Endothelial cell of umbilical vein (primary cell): ENCODE data around the gene ATXN1. TPM values are rescaled to one million over a fixed set of nuclear protein-coding genes. Genes with fewer than 3 reads are reported as not detected.

Source experiments
- BruUV-seq: library from RNA; stranded (reverse); fragments of 400-500 nt; replicated peaks from 2 replicates; lab custom pipeline; 2021; lab: Mats Ljungman, UMichigan
- CTCF ChIA-PET: fragments of 300-600, 350-600 bp; sonication (Branson Sonifier 250); formaldehyde crosslinking; loops from one replicate; lab custom pipeline; 2021; ENCODE audit warnings: antibody characterized with exemption, inconsistent platforms; lab: Charles Lee
- POLR2A ChIA-PET: fragments of 300-600, 350-600 bp; sonication (Branson Sonifier 250); formaldehyde crosslinking; loops from one replicate; lab custom pipeline; 2021; ENCODE audit warnings: antibody characterized with exemption, inconsistent platforms; lab: Charles Lee
- DNase-seq: peaks from one replicate; pipeline ENCODE4 v3.0.0-alpha.2; 2011; ENCODE audit warnings: low read depth, low spot score
- FAIRE-seq: peaks from 2 replicates; lab custom pipeline; 2011; peaks lifted over from hg19 to GRCh38; lab: Jason Lieb, UNC
- H2AFZ ChIP-seq: 2 replicates; pipeline ENCODE4 v1.6.0; 2012; ENCODE audit warnings: low read depth, low read length, control low read depth, inconsistent platforms
- H3K27ac ChIP-seq: 2 replicates; pipeline ENCODE4 v1.5.1; 2011; ENCODE audit warnings: low read depth, mild to moderate bottlenecking, control low read depth, low read length, moderate library complexity; ENCODE audit not compliant: insufficient read depth
- H3K27me3 ChIP-seq, 2 experiments: 2 replicates each; pipeline versions ENCODE4 v1.6.0 to v1.6.1; 2011; ENCODE audit warnings: low read length in 2 of 2, mixed read lengths in 1 of 2; ENCODE audit not compliant: control insufficient read depth in 2 of 2, insufficient read depth in 2 of 2
- H3K36me3 ChIP-seq, 2 experiments: 2 replicates in 1 of 2; 3 replicates in 1 of 2; pipeline ENCODE4 v1.5.1; 2011; ENCODE audit warnings: low read length in 2 of 2, mild to moderate bottlenecking in 1 of 2, moderate library complexity in 1 of 2; ENCODE audit not compliant: control insufficient read depth in 2 of 2, insufficient read depth in 2 of 2; ENCODE audit errors: extremely low read depth in 1 of 2
- H3K4me1 ChIP-seq: 3 replicates; pipeline ENCODE4 v1.5.1; 2011; ENCODE audit warnings: mild to moderate bottlenecking, low read length; ENCODE audit not compliant: control insufficient read depth, insufficient read depth; ENCODE audit errors: extremely low read depth
- H3K4me2 ChIP-seq: 2 replicates; pipeline ENCODE4 v1.6.1; 2011; ENCODE audit warnings: low read length, control low read depth, mixed read lengths; ENCODE audit not compliant: insufficient read depth
- H3K4me3 ChIP-seq, 3 experiments: fragments of 200-600 bp in 1 of 3; sonication (generic), shearing (Covaris generic) in 1 of 3; replicated peaks in 1 of 3; 2 replicates each; pipeline ENCODE4 v1.5.1; 2011 to 2016; ENCODE audit warnings: control low read depth in 3 of 3, low read length in 3 of 3, mild to moderate bottlenecking in 2 of 3, inconsistent platforms in 1 of 3, low read depth in 1 of 3, moderate library complexity in 1 of 3; ENCODE audit not compliant: insufficient read depth in 1 of 3
- H3K79me2 ChIP-seq: 2 replicates; pipeline ENCODE4 v1.6.0; 2012; ENCODE audit warnings: low read length, inconsistent platforms; ENCODE audit not compliant: control insufficient read depth, insufficient read depth
- H3K9ac ChIP-seq: replicated peaks from 2 replicates; pipeline ENCODE3; 2011; ENCODE audit warnings: low read length, control low read depth; ENCODE audit not compliant: insufficient read depth; ENCODE audit errors: extremely low read depth
- H3K9me1 ChIP-seq: replicated peaks from 3 replicates; pipeline ENCODE4 v1.6.0; 2011; ENCODE audit warnings: mild to moderate bottlenecking, low read length; ENCODE audit not compliant: control insufficient read depth, insufficient read depth; ENCODE audit errors: extremely low read depth
- H3K9me3 ChIP-seq: replicated peaks from 2 replicates; pipeline ENCODE4 v1.5.1; 2012; ENCODE audit warnings: low read length, inconsistent platforms; ENCODE audit not compliant: control insufficient read depth, insufficient read depth
- H4K20me1 ChIP-seq: replicated peaks from 2 replicates; pipeline ENCODE3; 2011; ENCODE audit warnings: mild to moderate bottlenecking, low read length; ENCODE audit not compliant: control insufficient read depth, insufficient read depth; ENCODE audit errors: extremely low read depth
- EZH2 ChIP-seq: IDR thresholded peaks from 2 replicates; pipeline ENCODE4 v1.6.1; 2012; ENCODE audit warnings: borderline replicate concordance, low read depth, mild to moderate bottlenecking, moderate library complexity, low read length, inconsistent platforms; ENCODE audit not compliant: severe bottlenecking
- FOS ChIP-seq: IDR thresholded peaks from 2 replicates; pipeline ENCODE4 v1.6.1; 2011; ENCODE audit warnings: mild to moderate bottlenecking, low read length, moderate library complexity, borderline replicate concordance; ENCODE audit not compliant: insufficient read depth
- GATA2 ChIP-seq: IDR thresholded peaks from 2 replicates; pipeline ENCODE4 v1.7.0; 2011; ENCODE audit warnings: low read depth, mild to moderate bottlenecking, moderate library complexity, mixed read lengths, low read length; ENCODE audit not compliant: insufficient read length, insufficient read depth
- JUN ChIP-seq: IDR thresholded peaks from 2 replicates; pipeline ENCODE4 v1.6.1; 2011; ENCODE audit warnings: borderline replicate concordance, low read depth; ENCODE audit not compliant: insufficient read length, insufficient read depth
- MYC ChIP-seq: IDR thresholded peaks from one replicate; pipeline ENCODE4 v1.6.1; 2011; ENCODE audit warnings: mild to moderate bottlenecking, low read depth, low read length
- POLR2A ChIP-seq: IDR thresholded peaks from 2 replicates; pipeline ENCODE4 v1.6.1; 2012; ENCODE audit warnings: low read depth, mild to moderate bottlenecking, control low read depth, low read length
- POLR2AphosphoS5 ChIP-seq: IDR thresholded peaks from 2 replicates; pipeline ENCODE4 v1.6.1; 2012; ENCODE audit warnings: low read depth, mild to moderate bottlenecking, control low read depth, low read length, moderate library complexity; ENCODE audit not compliant: insufficient read depth
- dilution Hi-C: fragments of 300-500 bp; cut with MboI; formaldehyde crosslinking; loops from one replicate; pipeline ENCODE4 v1.15.0; 2019; ENCODE audit warnings: low sequenced_read_pairs; ENCODE audit not compliant: extremely low pct_ligation_motif_present
- intact Hi-C: fragments of 100-400 bp; cut with micrococcal nuclease; formaldehyde crosslinking; loops from one replicate; pipeline ENCODE4 v1.10.0; 2022
- polyA plus RNA-seq, 4 experiments: library from polyadenylated mRNA; depleted of rRNA in 3 of 4; stranded (reverse) in 3 of 4; unstranded in 1 of 4; fragments of >200 nt; gene quantifications; 2 replicates each; pipeline versions ENCODE4 v1.2.1 to v1.2.3, GENCODE V29; 2011 to 2012; ENCODE audit warnings: missing spikeins in 1 of 4
- total RNA-seq: library from RNA; stranded (reverse); gene quantifications from 2 replicates; pipeline ENCODE4 v1.2.3, GENCODE V29; 2021
- TF ChIP-seq, protein P1 (sequence below), 2 donors: IDR thresholded peaks; 1 replicate in 1 of 2; 2 replicates in 1 of 2; pipeline ENCODE4 v1.5.1; 2011; ENCODE audit warnings: low read length in 2 of 2, mild to moderate bottlenecking in 2 of 2, moderate library complexity in 2 of 2, control low read depth in 1 of 2, inconsistent platforms in 1 of 2, low read depth in 1 of 2; ENCODE audit not compliant: insufficient read depth in 1 of 2; ENCODE audit errors: extremely low read depth in 1 of 2
- TF ChIP-seq, protein P2 (sequence below): IDR thresholded peaks from 2 replicates; pipeline ENCODE4 v1.6.1; 2011; ENCODE audit not compliant: insufficient read depth, insufficient read length

The ATXN1 gene
- total and polyA plus RNA-seq, 2 donors (not counting 3 experiments of a cell fraction or from before 2014, with no cell fraction given), result 16.4 to 33.0 TPM

DNA sequence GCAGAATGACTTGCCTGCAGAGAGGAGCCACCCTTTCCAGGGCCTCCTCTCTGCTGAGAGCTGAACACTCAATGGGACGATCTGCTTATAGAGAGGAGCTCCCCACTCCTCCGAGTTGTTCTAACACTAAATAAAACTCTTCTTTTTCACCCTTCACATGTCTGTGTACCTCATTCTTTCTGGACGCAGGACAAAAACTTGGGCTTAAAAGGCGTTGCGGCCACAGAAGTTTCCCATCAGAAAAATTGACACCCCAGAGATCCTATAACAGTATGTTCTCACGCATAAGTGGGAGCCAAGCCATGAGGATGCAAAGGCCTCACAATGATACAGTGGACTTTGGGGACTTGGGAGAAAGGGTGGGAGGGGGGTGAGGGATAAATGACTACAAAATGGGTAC lies 401.7 kb downstream of the ATXN1 start:
- POLR2A ChIA-PET, result no interaction called here
- Histone ChIP-seq H4K20me1 (no peaks in the 10 kb centered on the region), H3K27ac (no peak overlapping the region), H3K4me1 (peaks cover 10% of the 10 kb centered on the region), H3K36me3 (no peaks in the 10 kb centered on the region), H3K9me1 (no peaks in the 10 kb centered on the region), H3K27me3 (no peaks in the 10 kb centered on the region), H3K4me2 (no peak overlapping the region), H3K4me3 (no peak overlapping the region), H3K9ac (no peak overlapping the region), H3K9me3 (no peaks in the 10 kb centered on the region), H2AFZ (no peak overlapping the region), H3K79me2 (no peaks in the 10 kb centered on the region)
- CTCF ChIA-PET, result interaction anchor here (0.9 to 1.6 kb wide), 2 partner anchors 21 to 28 kb away, joined by 3 to 5 read pairs; no protein-coding TSS in a partner anchor
- dilution Hi-C loops, result no loop called here
- FAIRE-seq (no peak), DNase-seq (no peak)
- no TSS peak for BruUV-seq
- no peak for TF ChIP-seq JUN
- intact Hi-C loops, result no loop called here

DNA sequence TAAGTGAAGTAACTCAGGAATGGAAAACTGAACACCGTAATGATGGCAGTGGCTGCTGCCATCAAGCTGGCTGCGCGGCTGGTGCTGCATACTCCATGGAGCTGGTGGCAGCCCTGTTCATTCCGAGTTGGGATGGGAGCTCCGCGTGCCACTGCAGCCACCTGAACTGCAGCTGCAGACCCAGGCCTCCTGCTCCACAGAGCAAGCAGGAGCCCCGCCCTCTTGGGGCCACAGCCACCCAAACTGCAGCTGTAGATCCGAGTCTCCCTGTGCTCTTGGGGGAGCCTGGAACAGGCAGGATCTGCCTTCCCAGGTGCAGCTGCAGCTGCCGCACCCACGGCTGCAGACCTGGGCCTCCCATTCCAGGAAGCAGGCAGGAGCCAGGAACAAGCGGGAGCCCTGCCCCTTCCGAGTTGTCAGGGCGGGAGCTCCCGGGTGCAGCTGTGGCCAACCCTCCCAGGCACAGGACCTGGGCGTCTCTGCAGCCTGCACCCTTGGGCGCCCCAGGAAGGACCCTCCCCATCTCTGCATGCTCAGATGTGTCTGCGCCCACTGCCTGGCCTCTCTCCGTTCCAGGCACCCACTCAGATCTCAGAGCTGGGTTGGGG lies 402.6 kb downstream of the ATXN1 start:
- Histone ChIP-seq H3K4me3 (no peak overlapping the region), H3K9me1 (no peaks in the 10 kb centered on the region), H4K20me1 (no peaks in the 10 kb centered on the region), H2AFZ (no peak overlapping the region), H3K4me1 (peaks cover 10% of the 10 kb centered on the region), H3K27ac (no peak overlapping the region), H3K9ac (no peak overlapping the region), H3K4me2 (no peak overlapping the region), H3K79me2 (no peaks in the 10 kb centered on the region), H3K9me3 (no peaks in the 10 kb centered on the region), H3K36me3 (no peaks in the 10 kb centered on the region), H3K27me3 (no peaks in the 10 kb centered on the region)
- FAIRE-seq, result no peak
- intact Hi-C loops (no loop called here), dilution Hi-C loops (no loop called here)
- CTCF ChIA-PET, result interaction anchor here (0.9 to 1.6 kb wide), 3 partner anchors 20 to 27 kb away, joined by 3 to 5 read pairs (median 4); no protein-coding TSS in a partner anchor
- no TSS peak for BruUV-seq
- no peak for DNase-seq
- TF ChIP-seq JUN, result no peak
- TF ChIP-seq, protein P1, sequence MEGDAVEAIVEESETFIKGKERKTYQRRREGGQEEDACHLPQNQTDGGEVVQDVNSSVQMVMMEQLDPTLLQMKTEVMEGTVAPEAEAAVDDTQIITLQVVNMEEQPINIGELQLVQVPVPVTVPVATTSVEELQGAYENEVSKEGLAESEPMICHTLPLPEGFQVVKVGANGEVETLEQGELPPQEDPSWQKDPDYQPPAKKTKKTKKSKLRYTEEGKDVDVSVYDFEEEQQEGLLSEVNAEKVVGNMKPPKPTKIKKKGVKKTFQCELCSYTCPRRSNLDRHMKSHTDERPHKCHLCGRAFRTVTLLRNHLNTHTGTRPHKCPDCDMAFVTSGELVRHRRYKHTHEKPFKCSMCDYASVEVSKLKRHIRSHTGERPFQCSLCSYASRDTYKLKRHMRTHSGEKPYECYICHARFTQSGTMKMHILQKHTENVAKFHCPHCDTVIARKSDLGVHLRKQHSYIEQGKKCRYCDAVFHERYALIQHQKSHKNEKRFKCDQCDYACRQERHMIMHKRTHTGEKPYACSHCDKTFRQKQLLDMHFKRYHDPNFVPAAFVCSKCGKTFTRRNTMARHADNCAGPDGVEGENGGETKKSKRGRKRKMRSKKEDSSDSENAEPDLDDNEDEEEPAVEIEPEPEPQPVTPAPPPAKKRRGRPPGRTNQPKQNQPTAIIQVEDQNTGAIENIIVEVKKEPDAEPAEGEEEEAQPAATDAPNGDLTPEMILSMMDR (IDR thresholded peaks at IDR 0.05; ENCODE audit: extremely low read depth in 1 of 2, insufficient read depth in 1 of 2, low read depth in 1 of 2, low read length in 2 of 2), result no peak
- TF ChIP-seq GATA2, result no peak
- TF ChIP-seq, protein P2, sequence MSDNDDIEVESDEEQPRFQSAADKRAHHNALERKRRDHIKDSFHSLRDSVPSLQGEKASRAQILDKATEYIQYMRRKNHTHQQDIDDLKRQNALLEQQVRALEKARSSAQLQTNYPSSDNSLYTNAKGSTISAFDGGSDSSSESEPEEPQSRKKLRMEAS, result no peak
- TF ChIP-seq POLR2AphosphoS5, result no peak
- TF ChIP-seq EZH2, result no peak
- TF ChIP-seq MYC, result no peak
- TF ChIP-seq FOS, result no peak
- no peak for TF ChIP-seq POLR2A
- POLR2A ChIA-PET, result no interaction called here
